Fibroblast of lung (primary cell): ENCODE data around the gene CACNA2D3. TPM values are rescaled to one million over a fixed set of nuclear protein-coding genes. Genes with fewer than 3 reads are reported as not detected.

Source experiments
- DNase-seq, 2 donors: peaks; one replicate each; pipeline versions ENCODE4 v3.0.0 to v3.0.0-alpha.2; 2010; ENCODE audit warnings: low read depth in 2 of 2
- H2AFZ ChIP-seq: 2 replicates; pipeline ENCODE4 v1.5.1; 2012; ENCODE audit warnings: low read length, control low read depth, inconsistent platforms
- H3K27ac ChIP-seq: 2 replicates; pipeline ENCODE4 v1.5.1; 2011; ENCODE audit warnings: low read length, control low read depth; ENCODE audit not compliant: insufficient read depth
- H3K27me3 ChIP-seq: 2 replicates; pipeline ENCODE4 v1.5.1; 2011; ENCODE audit warnings: mild to moderate bottlenecking, low read length; ENCODE audit not compliant: control insufficient read depth, insufficient read depth
- H3K36me3 ChIP-seq: 2 replicates; pipeline ENCODE4 v1.5.1; 2011; ENCODE audit warnings: low read length; ENCODE audit not compliant: control insufficient read depth, insufficient read depth
- H3K4me1 ChIP-seq: 2 replicates; pipeline ENCODE4 v1.5.1; 2011; ENCODE audit warnings: low read length; ENCODE audit not compliant: control insufficient read depth, insufficient read depth; ENCODE audit errors: extremely low read depth
- H3K4me2 ChIP-seq: 2 replicates; pipeline ENCODE4 v1.5.1; 2011; ENCODE audit warnings: low read length, control low read depth; ENCODE audit not compliant: insufficient read depth; ENCODE audit errors: extremely low read depth
- H3K4me3 ChIP-seq, 4 experiments: fragments of 200-600 bp in 1 of 4; sonication (generic) in 1 of 4; replicated peaks in 1 of 4; 2 replicates each; pipeline ENCODE4 v1.5.1; 2011 to 2016; ENCODE audit warnings: low read length in 4 of 4, low read depth in 3 of 4, mild to moderate bottlenecking in 3 of 4, control low read depth in 2 of 4, inconsistent platforms in 1 of 4, mixed read lengths in 1 of 4; ENCODE audit not compliant: insufficient read depth in 1 of 4; ENCODE audit errors: control extremely low read depth in 1 of 4
- H3K79me2 ChIP-seq: 2 replicates; pipeline ENCODE4 v1.5.1; 2012; ENCODE audit warnings: mild to moderate bottlenecking, low read length, inconsistent platforms; ENCODE audit not compliant: control insufficient read depth, insufficient read depth
- H3K9ac ChIP-seq: 2 replicates; pipeline ENCODE4 v1.5.1; 2011; ENCODE audit warnings: mild to moderate bottlenecking, low read length, control low read depth; ENCODE audit not compliant: insufficient read depth
- H3K9me3 ChIP-seq: 2 replicates; pipeline ENCODE4 v1.5.1; 2012; ENCODE audit warnings: low read depth, low read length; ENCODE audit not compliant: control insufficient read depth, insufficient read depth
- H4K20me1 ChIP-seq: 2 replicates; pipeline ENCODE4 v1.5.1; 2011; ENCODE audit warnings: low read length; ENCODE audit not compliant: control insufficient read depth, insufficient read depth; ENCODE audit errors: extremely low read depth
- CTCF ChIP-seq, 2 donors: IDR thresholded peaks in 1 of 2; conservative IDR thresholded peaks in 1 of 2; 1 replicate in 1 of 2; 2 replicates in 1 of 2; pipeline ENCODE4 v1.5.1; 2011 to 2012; ENCODE audit warnings: low read length in 2 of 2, control low read depth in 1 of 2, inconsistent platforms in 1 of 2, low read depth in 1 of 2, mild to moderate bottlenecking in 1 of 2
- EZH2 ChIP-seq: IDR thresholded peaks from 2 replicates; pipeline ENCODE4 v1.5.1; 2012; ENCODE audit warnings: low read length, control low read depth, mild to moderate bottlenecking; ENCODE audit errors: missing control alignments
- polyA plus RNA-seq, 2 donors: library from polyadenylated mRNA; depleted of rRNA in 1 of 2; stranded (reverse) in 1 of 2; unstranded in 1 of 2; fragments of >200 nt; gene quantifications; 2 replicates each; pipeline ENCODE4 v1.2.1, GENCODE V29; 2011 to 2012; ENCODE audit warnings: missing spikeins in 1 of 2
- total RNA-seq: library from RNA; depleted of rRNA; stranded (reverse); fragments of >200 nt; gene quantifications from 2 replicates; pipeline ENCODE4 v1.2.1, GENCODE V29; 2014

CACNA2D3 gene
- total and polyA plus RNA-seq, 2 donors (not counting 1 experiment from before 2014, with no cell fraction given), result 1.8 to 11.5 TPM

- Histone ChIP-seq H3K9me3 (no peaks in the 10 kb centered on the region), H3K27ac (no peak overlapping the region), H4K20me1 (no peaks in the 10 kb centered on the region), H2AFZ (no peak overlapping the region), H3K27me3 (no peaks in the 10 kb centered on the region), H3K4me1 (no peaks in the 10 kb centered on the region), H3K79me2 (no peaks in the 10 kb centered on the region), H3K36me3 (no peaks in the 10 kb centered on the region), H3K9ac (no peak overlapping the region), H3K4me2 (no peak overlapping the region), H3K4me3 (no peak overlapping the region)
- TF ChIP-seq CTCF (conservative IDR thresholded peaks at IDR 0.05 in 1 of 2, IDR thresholded peaks at IDR 0.05 in 1 of 2; ENCODE audit: low read depth in 1 of 2, low read length in 2 of 2) (no peak), EZH2 (no peak)
- DNase-seq, result no peak
Observed at GRCh38 chr3:54705730-54706129, 583.4 kb downstream of the CACNA2D3 start.

GRCh38 chr3:54706738-54707137 lies 584.4 kb downstream of the CACNA2D3 start:
- no peak overlapping the region for H2AFZ ChIP-seq
- H3K27ac ChIP-seq, result no peak overlapping the region
- no peaks in the 10 kb centered on the region for H3K36me3 ChIP-seq
- H4K20me1 ChIP-seq, result no peaks in the 10 kb centered on the region
- H3K9me3 ChIP-seq, result no peaks in the 10 kb centered on the region
- H3K4me1 ChIP-seq, result no peaks in the 10 kb centered on the region
- no peak overlapping the region for H3K4me3 ChIP-seq
- no peaks in the 10 kb centered on the region for H3K79me2 ChIP-seq
- no peak for TF ChIP-seq EZH2
- TF ChIP-seq CTCF (conservative IDR thresholded peaks at IDR 0.05 in 1 of 2, IDR thresholded peaks at IDR 0.05 in 1 of 2; ENCODE audit: low read depth in 1 of 2, low read length in 2 of 2), result no peak
- H3K9ac ChIP-seq, result no peak overlapping the region
- no peak overlapping the region for H3K4me2 ChIP-seq
- no peak for DNase-seq
- no peaks in the 10 kb centered on the region for H3K27me3 ChIP-seq

GRCh38 chr3:54709785-54710184 lies 587.4 kb downstream of the CACNA2D3 start:
- Histone ChIP-seq H3K36me3 (no peaks in the 10 kb centered on the region), H2AFZ (no peak overlapping the region), H3K9ac (no peak overlapping the region), H4K20me1 (no peaks in the 10 kb centered on the region), H3K27me3 (no peaks in the 10 kb centered on the region), H3K27ac (no peak overlapping the region), H3K4me3 (no peak overlapping the region), H3K4me1 (no peaks in the 10 kb centered on the region), H3K79me2 (no peaks in the 10 kb centered on the region), H3K4me2 (no peak overlapping the region), H3K9me3 (no peaks in the 10 kb centered on the region)
- DNase-seq, result no peak
- TF ChIP-seq EZH2, result no peak
- TF ChIP-seq CTCF (conservative IDR thresholded peaks at IDR 0.05 in 1 of 2, IDR thresholded peaks at IDR 0.05 in 1 of 2; ENCODE audit: low read depth in 1 of 2, low read length in 2 of 2), result no peak
